GM19395 (cell line): ENCODE data around the gene PLEKHA6.
"Not testable (repeated sequence)": the region's sequence is repeated elsewhere in the genome, so short reads cannot be mapped to it uniquely, and the experiment has no call there.

Experiments
- ATAC-seq: cut with Tn5 transposase; IDR thresholded peaks from one replicate; pipeline ENCODE4 v1.9.1; 2021; ENCODE audit warnings: mild to moderate bottlenecking, moderate library complexity; ENCODE audit not compliant: unreplicated experiment

PLEKHA6 gene

GRCh38 chr1:204248954-204249353 lies 110.8 kb downstream of the PLEKHA6 start:
- no peak for ATAC-seq

- no peak for ATAC-seq
Observed at GRCh38 chr1:204246876-204247275, 112.9 kb downstream of the PLEKHA6 start.

- ATAC-seq = no peak
Observed at GRCh38 chr1:204242920-204243319, 116.8 kb downstream of the PLEKHA6 start.

GRCh38 chr1:204241914-204242313 lies 117.8 kb downstream of the PLEKHA6 start:
- ATAC-seq = no peak

- no peak for ATAC-seq
Observed at GRCh38 chr1:204241050-204241449, 118.7 kb downstream of the PLEKHA6 start.

- no peak for ATAC-seq
Observed at GRCh38 chr1:204240233-204240632, 119.5 kb downstream of the PLEKHA6 start.

- ATAC-seq = not testable (repeated sequence)
Observed at GRCh38 chr1:204239401-204239800, 120.3 kb downstream of the PLEKHA6 start.

GRCh38 chr1:204238520-204238919 lies 121.2 kb downstream of the PLEKHA6 start:
- not testable (repeated sequence) for ATAC-seq

- not testable (repeated sequence) for ATAC-seq
Observed at GRCh38 chr1:204237515-204237914, 122.2 kb downstream of the PLEKHA6 start.

- ATAC-seq = no peak
Observed at GRCh38 chr1:204232526-204232925, 127.2 kb downstream of the PLEKHA6 start.

- ATAC-seq = no peak
Observed at GRCh38 chr1:204230211-204230610, 129.5 kb downstream of the PLEKHA6 start.

GRCh38 chr1:204228896-204229295 lies 130.8 kb downstream of the PLEKHA6 start:
- no peak for ATAC-seq

GRCh38 chr1:204227996-204228785 lies 131.5 kb downstream of the PLEKHA6 start:
- ATAC-seq = no peak

GRCh38 chr1:204227351-204227750 lies 132.4 kb downstream of the PLEKHA6 start:
- no peak for ATAC-seq

GRCh38 chr1:204225841-204226735 lies 133.6 kb downstream of the PLEKHA6 start:
- no peak for ATAC-seq

- ATAC-seq = no peak
Observed at GRCh38 chr1:204224655-204225054, 135.1 kb downstream of the PLEKHA6 start.

GRCh38 chr1:204223129-204223860 lies 136.4 kb downstream of the PLEKHA6 start:
- ATAC-seq = no peak

GRCh38 chr1:204222764-204223055 lies 137.0 kb downstream of the PLEKHA6 start:
- no peak for ATAC-seq

GRCh38 chr1:204222006-204222763 lies 137.5 kb downstream of the PLEKHA6 start:
- no peak for ATAC-seq

- no peak for ATAC-seq
Observed at GRCh38 chr1:204221271-204221670, 138.5 kb downstream of the PLEKHA6 start.
